Natural killer cell (primary cell): Measurements from ENCODE around the gene FADS6. TPM values are rescaled to one million over a fixed set of nuclear protein-coding genes. Genes with fewer than 3 reads are reported as not detected.

Experiments
- ATAC-seq, 3 donors: fragments of 150-1000 bp in 2 of 3; fragments of 200-7000 bp in 1 of 3; cut with Tn5 transposase; 1 replicate in 1 of 3; 2 replicates in 2 of 3; pipeline ENCODE4 v1.10.0; 2021; ENCODE audit warnings: mild to moderate bottlenecking in 2 of 3, moderate library complexity in 2 of 3
- DNase-seq, 2 donors: peaks; one replicate each; pipeline versions ENCODE4 v3.0.0 to v3.0.0-alpha.2; 2013 to 2021; ENCODE audit warnings: mixed read lengths in 1 of 2
- H3K27ac ChIP-seq: one replicate; pipeline ENCODE4 v1.5.1; 2013; ENCODE audit warnings: mild to moderate bottlenecking, low read length
- H3K27me3 ChIP-seq: one replicate; pipeline ENCODE4 v1.6.1; 2013; ENCODE audit warnings: low read length; ENCODE audit not compliant: control insufficient read depth, insufficient read depth
- H3K36me3 ChIP-seq: one replicate; pipeline ENCODE4 v1.6.1; 2013; ENCODE audit warnings: low read length; ENCODE audit not compliant: control insufficient read depth, insufficient read depth
- H3K4me1 ChIP-seq: one replicate; pipeline ENCODE4 v1.6.1; 2013; ENCODE audit warnings: low read length; ENCODE audit not compliant: control insufficient read depth, insufficient read depth
- H3K4me3 ChIP-seq: one replicate; pipeline ENCODE4 v1.5.1; 2013; ENCODE audit warnings: low read length
- H3K9me3 ChIP-seq: one replicate; pipeline ENCODE4 v1.6.1; 2013; ENCODE audit warnings: low read length; ENCODE audit not compliant: control insufficient read depth, insufficient read depth
- H3K27ac Mint-ChIP-seq, 2 donors: one replicate each; pipeline ENCODE4 v1.8.0; 2022; ENCODE audit warnings: mild to moderate bottlenecking in 2 of 2, mixed read lengths in 2 of 2, moderate library complexity in 1 of 2
- H3K27me3 Mint-ChIP-seq, 2 donors: one replicate each; pipeline ENCODE4 v1.8.0; 2022; ENCODE audit warnings: low read depth in 2 of 2, mixed read lengths in 2 of 2
- H3K36me3 Mint-ChIP-seq: one replicate; pipeline ENCODE4 v1.8.0; 2022; ENCODE audit warnings: mixed read lengths
- H3K4me1 Mint-ChIP-seq, 2 donors: one replicate each; pipeline ENCODE4 v1.8.0; 2022; ENCODE audit warnings: mixed read lengths in 2 of 2
- H3K4me3 Mint-ChIP-seq: one replicate; pipeline ENCODE4 v1.8.0; 2022; ENCODE audit warnings: mild to moderate bottlenecking, moderate library complexity, mixed read lengths
- H3K9me3 Mint-ChIP-seq, 2 donors: one replicate each; pipeline ENCODE4 v1.8.0; 2022; ENCODE audit warnings: mixed read lengths in 2 of 2
- CTCF ChIP-seq: fragments of 200-600 bp; IDR thresholded peaks from one replicate; pipeline ENCODE4 v1.8.0; 2022; ENCODE audit warnings: antibody characterized with exemption
- WGBS: methylation state at CpG from one replicate; pipeline ENCODE4 v1.1.7; 2013; ENCODE audit warnings: missing lambda C conversion rate; ENCODE audit not compliant: insufficient coverage; 5-methylcytosine and 5-hydroxymethylcytosine counted together
- intact Hi-C: fragments of 100-400 bp; cut with micrococcal nuclease; formaldehyde crosslinking; loops from one replicate; pipeline ENCODE4 v1.14.2; 2022
- total RNA-seq, 4 donors: library from RNA; stranded (reverse); fragments of 120-200 nt in 1 of 4; gene quantifications; one replicate each; pipeline versions ENCODE4 v1.2.3 to v1.2.4, GENCODE V29; 2013 to 2022

FADS6 gene
- total RNA-seq, 3 donors from 2014 or later (not counting 1 experiment from before 2014, with no cell fraction given), result not detected

- H3K9me3 Mint-ChIP-seq, result no peaks in the 10 kb centered on the region
- intact Hi-C loops, result no loop called here
- peaks cover 59 to 70% of the 10 kb centered on the region in 2 donors for H3K27me3 Mint-ChIP-seq
Observed at GRCh38 chr17:74856112-74856511, 37.3 kb downstream of the FADS6 start.

DNA sequence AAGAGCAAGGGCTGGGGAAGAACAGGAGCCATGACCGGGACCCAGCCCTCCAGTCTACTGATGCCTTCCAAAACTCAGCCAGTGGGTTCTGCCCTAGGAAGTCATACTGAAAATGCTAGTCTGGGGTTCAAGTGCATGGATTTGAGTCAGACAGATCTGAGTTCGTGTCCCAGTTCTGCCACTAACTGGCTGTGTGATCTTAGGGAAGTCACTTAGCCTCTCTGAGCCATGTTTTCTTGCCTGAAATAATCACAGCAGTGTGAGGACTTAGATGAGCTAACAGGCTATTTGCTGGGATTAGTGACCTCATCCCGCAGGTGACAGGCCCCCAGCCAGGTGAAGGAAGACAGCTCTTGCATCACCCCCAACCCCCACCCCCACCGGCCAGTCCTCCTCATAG lies 38.1 kb downstream of the FADS6 start:
- peaks cover 46% of the 10 kb centered on the region for H3K27me3 ChIP-seq
- intact Hi-C loops, result no loop called here
- H3K4me3 Mint-ChIP-seq, result no peak overlapping the region
- no peak overlapping the region for H3K27ac Mint-ChIP-seq
- peaks cover 63 to 70% of the 10 kb centered on the region in 2 donors for H3K27me3 Mint-ChIP-seq
- no peaks in the 10 kb centered on the region for H3K36me3 ChIP-seq
- H3K9me3 ChIP-seq, result no peaks in the 10 kb centered on the region
- H3K27ac ChIP-seq, result no peak overlapping the region
- peaks cover 0 to 26% of the 10 kb centered on the region in 2 donors for H3K4me1 Mint-ChIP-seq
- ATAC-seq, result no peak
- no peak for TF ChIP-seq CTCF
- WGBS, result 83% methylated on average over 4 of the region's 4 CpGs
- H3K9me3 Mint-ChIP-seq, result no peaks in the 10 kb centered on the region
- no peaks in the 10 kb centered on the region for H3K36me3 Mint-ChIP-seq
- peaks cover 18% of the 10 kb centered on the region for H3K4me1 ChIP-seq
- H3K4me3 ChIP-seq, result no peak overlapping the region
- no peak for DNase-seq

More at GRCh38 chr17:74856112-74856511, 37.3 kb downstream of the FADS6 start:
- H3K4me1 Mint-ChIP-seq, result peaks cover 0 to 31% of the 10 kb centered on the region in 2 donors
- H3K27ac Mint-ChIP-seq, result no peak overlapping the region
- DNase-seq, result no peak
- Histone ChIP-seq H3K4me3 (no peak overlapping the region), H3K9me3 (no peaks in the 10 kb centered on the region), H3K4me1 (peaks cover 26% of the 10 kb centered on the region), H3K27ac (no peak overlapping the region), H3K27me3 (peaks cover 52% of the 10 kb centered on the region), H3K36me3 (no peaks in the 10 kb centered on the region)
- no peak for TF ChIP-seq CTCF
- no peak overlapping the region for H3K4me3 Mint-ChIP-seq
- WGBS, result 89% methylated on average over 7 of the region's 7 CpGs
- ATAC-seq, result no peak
- no peaks in the 10 kb centered on the region for H3K36me3 Mint-ChIP-seq

DNA sequence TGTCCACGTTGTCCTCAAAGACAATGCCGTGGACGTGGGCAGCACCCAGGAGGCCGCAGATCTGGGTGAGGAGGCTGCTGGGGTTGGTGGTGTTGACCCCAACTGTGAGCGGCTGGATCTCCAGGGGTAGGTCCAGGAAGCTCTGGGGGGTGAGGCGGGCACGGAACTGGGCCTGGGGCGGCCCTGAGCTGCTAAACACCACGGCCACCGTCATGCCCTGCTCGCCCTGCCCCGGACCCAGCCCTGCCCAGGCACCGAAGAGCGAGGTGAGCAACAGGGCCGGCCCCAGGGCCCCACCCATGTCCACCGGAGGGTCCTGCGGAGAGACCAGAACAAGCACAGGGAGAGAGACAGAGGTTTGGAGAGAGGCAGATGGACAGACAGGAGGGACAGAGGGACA lies 38.6 kb downstream of the FADS6 start:
- H3K36me3 ChIP-seq, result no peaks in the 10 kb centered on the region
- H3K9me3 ChIP-seq, result no peaks in the 10 kb centered on the region
- no peak for TF ChIP-seq CTCF
- peaks cover 13% of the 10 kb centered on the region for H3K4me1 ChIP-seq
- Mint-ChIP-seq H3K9me3 (no peaks in the 10 kb centered on the region), H3K36me3 (no peaks in the 10 kb centered on the region), H3K27ac (no peak overlapping the region), H3K27me3 (peaks cover 63 to 67% of the 10 kb centered on the region in 2 donors), H3K4me1 (peaks cover 0 to 22% of the 10 kb centered on the region in 2 donors), H3K4me3 (no peak overlapping the region)
- no peak overlapping the region for H3K27ac ChIP-seq
- WGBS, result 88% methylated on average over 17 of the region's 17 CpGs
- intact Hi-C loops, result no loop called here
- ATAC-seq (no peak), DNase-seq (no peak)
- peaks cover 42% of the 10 kb centered on the region for H3K27me3 ChIP-seq
- no peak overlapping the region for H3K4me3 ChIP-seq

DNA sequence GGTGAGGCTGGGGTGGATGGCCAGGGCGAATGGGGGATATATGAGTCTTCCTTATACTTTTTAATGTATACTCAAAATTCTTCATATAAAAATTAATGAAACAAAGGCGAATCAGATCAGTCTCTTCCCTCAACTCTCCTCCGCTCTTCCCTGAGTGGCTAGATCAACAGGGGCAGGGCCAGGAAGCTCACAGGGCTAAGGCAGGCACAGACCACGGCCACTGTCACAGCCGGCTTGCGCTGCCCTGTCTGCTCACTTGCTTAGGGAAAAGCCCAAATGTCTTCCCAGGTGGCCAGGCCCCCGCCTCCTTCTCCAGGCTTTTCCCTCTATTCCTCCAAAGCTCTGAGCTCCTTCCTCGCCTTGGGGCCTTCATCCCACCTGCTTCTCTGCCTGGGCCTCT lies 39.8 kb downstream of the FADS6 start:
- Histone ChIP-seq H3K9me3 (no peaks in the 10 kb centered on the region), H3K27ac (no peak overlapping the region), H3K4me3 (no peak overlapping the region), H3K4me1 (peaks cover 8% of the 10 kb centered on the region), H3K27me3 (peaks cover 33% of the 10 kb centered on the region), H3K36me3 (no peaks in the 10 kb centered on the region)
- Mint-ChIP-seq H3K9me3 (no peaks in the 10 kb centered on the region), H3K27me3 (peaks cover 56 to 60% of the 10 kb centered on the region in 2 donors), H3K4me1 (peaks cover 0 to 18% of the 10 kb centered on the region in 2 donors), H3K4me3 (no peak overlapping the region), H3K36me3 (no peaks in the 10 kb centered on the region), H3K27ac (no peak overlapping the region)
- TF ChIP-seq CTCF, result no peak
- ATAC-seq (no peak), DNase-seq (no peak)
- WGBS, result 86% methylated on average over 7 of the region's 8 CpGs
- intact Hi-C loops, result no loop called here
